Measurements from ENCODE around the gene CDH13. TPM values are rescaled to one million over a fixed set of nuclear protein-coding genes. Genes with fewer than 3 reads are reported as not detected.
A peak's percentile ranks its signal among the peaks of the same experiment; 100 is the strongest.

The CDH13 gene
- total RNA-seq, 4 donors from 2014 or later, result 3.1 to 13.5 (median 8.9) TPM

DNA sequence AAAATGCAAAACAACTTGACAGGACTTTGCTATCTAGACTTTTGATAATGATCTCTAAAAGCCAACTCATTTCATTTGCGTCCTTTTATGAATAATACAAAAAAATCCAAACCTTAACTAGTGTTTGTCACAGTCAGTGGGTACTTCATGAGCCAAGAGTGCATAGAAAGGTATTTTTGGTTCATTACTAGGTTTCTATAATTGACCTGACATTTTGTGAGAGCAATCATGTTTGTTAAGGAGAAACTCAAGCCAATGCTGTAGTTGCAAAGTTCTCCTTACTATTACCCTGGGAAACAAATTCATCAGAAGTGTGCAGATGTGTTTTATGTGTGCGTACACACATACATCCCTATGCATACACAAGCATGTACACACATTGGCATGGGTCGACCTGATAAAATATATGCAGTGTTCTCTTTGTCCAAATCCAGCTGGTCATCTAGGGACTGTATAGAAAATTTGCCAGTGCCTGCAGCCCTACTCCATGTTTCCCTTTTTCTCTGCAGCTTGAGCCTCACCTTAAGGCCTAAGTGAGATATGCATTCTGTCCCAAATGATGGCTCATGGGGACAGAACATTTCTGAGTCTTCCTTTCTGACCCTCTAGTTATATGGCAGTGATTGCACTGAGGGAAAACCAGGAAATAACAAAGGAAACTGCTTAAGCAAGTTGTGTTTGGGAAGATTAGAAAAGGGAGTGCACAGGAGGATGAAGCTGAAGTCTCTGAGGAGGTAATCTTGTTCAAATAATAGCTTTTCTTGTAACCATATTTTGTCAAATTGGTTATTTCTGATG, 128.1 kb downstream of the CDH13 start:
- DNase-seq (ENCODE audit: extremely low spot score), result no peak
- TF ChIP-seq EP300 (IDR thresholded peaks at IDR 0.05), result no peak
- TF ChIP-seq, protein P1, sequence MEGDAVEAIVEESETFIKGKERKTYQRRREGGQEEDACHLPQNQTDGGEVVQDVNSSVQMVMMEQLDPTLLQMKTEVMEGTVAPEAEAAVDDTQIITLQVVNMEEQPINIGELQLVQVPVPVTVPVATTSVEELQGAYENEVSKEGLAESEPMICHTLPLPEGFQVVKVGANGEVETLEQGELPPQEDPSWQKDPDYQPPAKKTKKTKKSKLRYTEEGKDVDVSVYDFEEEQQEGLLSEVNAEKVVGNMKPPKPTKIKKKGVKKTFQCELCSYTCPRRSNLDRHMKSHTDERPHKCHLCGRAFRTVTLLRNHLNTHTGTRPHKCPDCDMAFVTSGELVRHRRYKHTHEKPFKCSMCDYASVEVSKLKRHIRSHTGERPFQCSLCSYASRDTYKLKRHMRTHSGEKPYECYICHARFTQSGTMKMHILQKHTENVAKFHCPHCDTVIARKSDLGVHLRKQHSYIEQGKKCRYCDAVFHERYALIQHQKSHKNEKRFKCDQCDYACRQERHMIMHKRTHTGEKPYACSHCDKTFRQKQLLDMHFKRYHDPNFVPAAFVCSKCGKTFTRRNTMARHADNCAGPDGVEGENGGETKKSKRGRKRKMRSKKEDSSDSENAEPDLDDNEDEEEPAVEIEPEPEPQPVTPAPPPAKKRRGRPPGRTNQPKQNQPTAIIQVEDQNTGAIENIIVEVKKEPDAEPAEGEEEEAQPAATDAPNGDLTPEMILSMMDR (IDR thresholded peaks at IDR 0.05), result no peak
- no peak for TF ChIP-seq POLR2AphosphoS5 (IDR thresholded peaks at IDR 0.05)
- TF ChIP-seq POLR2A (IDR thresholded peaks at IDR 0.05; ENCODE audit: low read depth), result no peak
- no peak overlapping the region for H3K4me3 ChIP-seq
- peaks cover 0 to 2% (median 0%) of the 10 kb centered on the region in 4 donors for H3K27me3 ChIP-seq
- H3K27ac ChIP-seq (replicated peaks in 1 of 4), result no peak overlapping the region
- H3K4me1 ChIP-seq, result peaks cover 0 to 24% (median 0%) of the 10 kb centered on the region in 4 donors
- WGBS, result 94% methylated on average over 3 of the region's 3 CpGs
- intact Hi-C loops (cut with DNase I), result no loop called here
- no peaks in the 10 kb centered on the region for H3K9me3 ChIP-seq
- no peaks in the 10 kb centered on the region for H3K36me3 ChIP-seq

GRCh38 chr16:82755570-82756282, 129.0 kb downstream of the CDH13 start:
- TF ChIP-seq, protein P1 (IDR thresholded peaks at IDR 0.05), result peak in 1 of 3 experiments; percentile 11
- no peak for TF ChIP-seq POLR2AphosphoS5 (IDR thresholded peaks at IDR 0.05)
- intact Hi-C loops (cut with DNase I), result no loop called here

GRCh38 chr16:82756283-82756599, 129.5 kb downstream of the CDH13 start:
- no peak overlapping the region for H3K4me3 ChIP-seq
- no peak overlapping the region for H3K27ac ChIP-seq (replicated peaks in 1 of 4)
- no peaks in the 10 kb centered on the region for H3K36me3 ChIP-seq
- intact Hi-C loops (cut with DNase I), result no loop called here
- H3K4me1 ChIP-seq, result peaks cover 6 to 28% (median 7%) of the 10 kb centered on the region in 4 donors
- no peak for DNase-seq (ENCODE audit: extremely low spot score)
- no peaks in the 10 kb centered on the region for H3K27me3 ChIP-seq
- 80% methylated on average over 3 of the region's 3 CpGs for WGBS
- TF ChIP-seq, protein P1 (IDR thresholded peaks at IDR 0.05), result no peak
- TF ChIP-seq EP300 (IDR thresholded peaks at IDR 0.05) (no peak), POLR2A (IDR thresholded peaks at IDR 0.05; ENCODE audit: low read depth) (no peak), POLR2AphosphoS5 (IDR thresholded peaks at IDR 0.05) (no peak)
- no peaks in the 10 kb centered on the region for H3K9me3 ChIP-seq

More at GRCh38 chr16:82755570-82756282, 129.0 kb downstream of the CDH13 start:
- Histone ChIP-seq H3K27ac (replicated peaks in 1 of 4) (no peak overlapping the region), H3K36me3 (no peaks in the 10 kb centered on the region), H3K27me3 (no peaks in the 10 kb centered on the region), H3K9me3 (no peaks in the 10 kb centered on the region), H3K4me1 (peaks cover under 1 to 26% (median 2%) of the 10 kb centered on the region in 4 donors), H3K4me3 (no peak overlapping the region)
- DNase-seq (ENCODE audit: extremely low spot score), result no peak
- WGBS, result 84% methylated on average over 4 of the region's 4 CpGs

- intact Hi-C loops (cut with DNase I), result no loop called here
- Histone ChIP-seq H3K36me3 (no peaks in the 10 kb centered on the region), H3K9me3 (no peaks in the 10 kb centered on the region), H3K4me1 (peaks cover 20 to 35% (median 22%) of the 10 kb centered on the region in 4 donors), H3K27ac (replicated peaks in 1 of 4) (no peak overlapping the region), H3K4me3 (no peak overlapping the region), H3K27me3 (no peaks in the 10 kb centered on the region)
- DNase-seq (ENCODE audit: extremely low spot score), result no peak
- 95% methylated on average over 4 of the region's 4 CpGs for WGBS
- TF ChIP-seq, protein P1 (IDR thresholded peaks at IDR 0.05), result no peak
- TF ChIP-seq POLR2AphosphoS5 (IDR thresholded peaks at IDR 0.05) (no peak), EP300 (IDR thresholded peaks at IDR 0.05) (no peak), POLR2A (IDR thresholded peaks at IDR 0.05; ENCODE audit: low read depth) (no peak)
Measured at GRCh38 chr16:82758406-82758805, 131.6 kb downstream of the CDH13 start.

Measured in esophagus muscularis mucosa (tissue), 4 donors.